ENCODE results near the gene C17orf107. TPM values are rescaled to one million over a fixed set of nuclear protein-coding genes. Genes with fewer than 3 reads are reported as not detected.

Gene C17orf107
- total RNA-seq, 1 donor from 2014 or later, result 2.2 TPM

DNA sequence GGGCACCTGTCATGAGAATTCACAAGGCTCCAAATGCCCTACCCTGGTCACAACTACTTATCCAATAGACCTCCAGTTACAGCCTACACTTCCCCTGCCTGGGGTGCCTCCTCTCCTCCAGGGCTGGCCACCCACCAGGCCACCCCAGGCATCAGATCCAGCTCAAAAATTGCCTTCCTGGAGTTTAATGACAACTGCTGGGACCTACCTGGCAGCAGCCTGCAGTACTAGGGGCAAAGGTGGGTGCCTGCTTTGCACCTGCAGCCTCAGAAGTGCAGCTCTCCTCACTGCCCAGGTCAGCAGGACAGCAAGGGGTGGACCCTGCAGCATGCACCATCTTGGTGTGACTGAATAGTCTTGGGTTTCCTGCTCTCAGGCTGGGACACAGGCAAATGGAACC lies 36.3 kb downstream of the C17orf107 start:
- TF ChIP-seq, protein P1, sequence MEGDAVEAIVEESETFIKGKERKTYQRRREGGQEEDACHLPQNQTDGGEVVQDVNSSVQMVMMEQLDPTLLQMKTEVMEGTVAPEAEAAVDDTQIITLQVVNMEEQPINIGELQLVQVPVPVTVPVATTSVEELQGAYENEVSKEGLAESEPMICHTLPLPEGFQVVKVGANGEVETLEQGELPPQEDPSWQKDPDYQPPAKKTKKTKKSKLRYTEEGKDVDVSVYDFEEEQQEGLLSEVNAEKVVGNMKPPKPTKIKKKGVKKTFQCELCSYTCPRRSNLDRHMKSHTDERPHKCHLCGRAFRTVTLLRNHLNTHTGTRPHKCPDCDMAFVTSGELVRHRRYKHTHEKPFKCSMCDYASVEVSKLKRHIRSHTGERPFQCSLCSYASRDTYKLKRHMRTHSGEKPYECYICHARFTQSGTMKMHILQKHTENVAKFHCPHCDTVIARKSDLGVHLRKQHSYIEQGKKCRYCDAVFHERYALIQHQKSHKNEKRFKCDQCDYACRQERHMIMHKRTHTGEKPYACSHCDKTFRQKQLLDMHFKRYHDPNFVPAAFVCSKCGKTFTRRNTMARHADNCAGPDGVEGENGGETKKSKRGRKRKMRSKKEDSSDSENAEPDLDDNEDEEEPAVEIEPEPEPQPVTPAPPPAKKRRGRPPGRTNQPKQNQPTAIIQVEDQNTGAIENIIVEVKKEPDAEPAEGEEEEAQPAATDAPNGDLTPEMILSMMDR (IDR thresholded peaks at IDR 0.05), result no peak
- no peaks in the 10 kb centered on the region for H3K9me3 ChIP-seq
- intact Hi-C loops (cut with DNase I), result no loop called here
- no peak overlapping the region for H3K27ac ChIP-seq
- ATAC-seq (no peak), DNase-seq (no peak)
- peaks cover 27% of the 10 kb centered on the region for H3K4me1 ChIP-seq
- no peaks in the 10 kb centered on the region for H3K27me3 ChIP-seq (ENCODE audit: low read depth)
- peaks cover 28% of the 10 kb centered on the region for H3K36me3 ChIP-seq
- no peak overlapping the region for H3K4me3 ChIP-seq

DNA sequence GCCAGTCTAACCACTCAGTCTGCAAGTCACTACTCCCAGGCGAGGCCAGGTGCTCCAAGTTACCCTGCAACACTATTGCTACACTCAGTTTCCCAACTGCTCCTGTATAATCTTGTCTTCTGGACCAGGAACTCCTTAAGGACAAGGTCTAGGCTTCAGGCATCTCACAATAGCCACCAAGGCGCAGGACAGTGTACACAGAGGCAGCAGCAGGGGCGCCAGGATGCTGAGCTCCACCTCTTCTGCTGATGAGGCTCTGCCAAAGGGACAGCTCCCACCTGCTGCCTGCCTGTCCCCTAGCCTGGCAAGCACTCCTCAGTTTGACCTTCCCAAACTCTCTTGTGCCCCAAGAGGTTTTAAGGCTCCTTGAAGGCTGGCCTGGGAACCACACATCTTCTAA lies 37.1 kb downstream of the C17orf107 start:
- ATAC-seq (no peak), DNase-seq (no peak)
- H3K27me3 ChIP-seq (ENCODE audit: low read depth), result no peaks in the 10 kb centered on the region
- TF ChIP-seq, protein P1 (IDR thresholded peaks at IDR 0.05), result no peak
- H3K4me1 ChIP-seq, result peaks cover 34% of the 10 kb centered on the region
- no peaks in the 10 kb centered on the region for H3K9me3 ChIP-seq
- H3K27ac ChIP-seq, result no peak overlapping the region
- H3K4me3 ChIP-seq, result no peak overlapping the region
- H3K36me3 ChIP-seq, result peaks cover 28% of the 10 kb centered on the region
- intact Hi-C loops (cut with DNase I), result no loop called here

DNA sequence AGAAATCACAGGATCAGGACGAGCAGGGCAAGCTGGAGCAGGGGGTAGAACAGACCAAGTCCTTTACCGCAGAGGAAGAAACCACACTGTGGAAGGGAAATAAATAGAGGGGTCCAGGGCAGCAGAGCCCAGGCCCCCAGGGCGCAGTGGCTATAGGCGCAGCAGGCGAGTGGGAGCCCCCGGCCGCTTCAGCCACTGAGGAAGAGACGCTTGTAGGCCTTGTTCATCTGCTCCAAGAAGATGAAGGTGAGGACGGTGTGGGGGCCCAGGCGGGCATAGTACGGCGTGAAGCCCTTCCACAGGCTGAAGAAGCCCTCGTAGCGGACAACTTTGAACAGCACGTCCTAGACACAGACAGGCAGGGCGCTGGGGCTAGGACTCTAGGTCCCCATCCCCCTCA lies 38.2 kb downstream of the C17orf107 start:
- Histone ChIP-seq H3K9me3 (no peaks in the 10 kb centered on the region), H3K4me3 (no peak overlapping the region), H3K27ac (no peak overlapping the region), H3K36me3 (peaks cover 36% of the 10 kb centered on the region), H3K27me3 (ENCODE audit: low read depth) (no peaks in the 10 kb centered on the region), H3K4me1 (peaks cover 37% of the 10 kb centered on the region)
- no peak for ATAC-seq
- TF ChIP-seq, protein P1 (IDR thresholded peaks at IDR 0.05), result no peak
- intact Hi-C loops (cut with DNase I), result no loop called here
- no peak for DNase-seq

DNA sequence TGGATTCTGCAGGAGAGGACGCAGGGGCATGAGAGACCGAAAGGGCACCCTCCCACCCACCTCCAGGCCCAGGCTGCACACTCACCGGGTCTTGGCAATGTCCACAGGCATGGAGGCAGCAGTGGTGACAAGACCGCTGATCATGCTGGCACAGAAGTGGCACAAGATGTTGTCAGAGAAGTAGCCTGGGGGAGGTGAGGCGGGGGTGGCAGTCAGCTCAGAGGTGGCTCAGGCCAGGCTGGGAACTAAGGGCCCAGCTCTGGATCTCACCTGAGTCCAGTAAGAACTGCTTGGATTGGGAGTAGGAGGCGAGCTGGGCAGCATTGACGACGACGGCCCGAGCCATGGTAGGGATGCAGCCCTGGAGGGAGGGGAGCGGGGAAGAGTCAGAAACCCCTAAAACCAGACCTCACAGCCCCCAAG lies 38.7 kb downstream of the C17orf107 start:
- no peak overlapping the region for H3K27ac ChIP-seq
- no peak overlapping the region for H3K4me3 ChIP-seq
- TF ChIP-seq, protein P1 (IDR thresholded peaks at IDR 0.05), result no peak

DNA sequence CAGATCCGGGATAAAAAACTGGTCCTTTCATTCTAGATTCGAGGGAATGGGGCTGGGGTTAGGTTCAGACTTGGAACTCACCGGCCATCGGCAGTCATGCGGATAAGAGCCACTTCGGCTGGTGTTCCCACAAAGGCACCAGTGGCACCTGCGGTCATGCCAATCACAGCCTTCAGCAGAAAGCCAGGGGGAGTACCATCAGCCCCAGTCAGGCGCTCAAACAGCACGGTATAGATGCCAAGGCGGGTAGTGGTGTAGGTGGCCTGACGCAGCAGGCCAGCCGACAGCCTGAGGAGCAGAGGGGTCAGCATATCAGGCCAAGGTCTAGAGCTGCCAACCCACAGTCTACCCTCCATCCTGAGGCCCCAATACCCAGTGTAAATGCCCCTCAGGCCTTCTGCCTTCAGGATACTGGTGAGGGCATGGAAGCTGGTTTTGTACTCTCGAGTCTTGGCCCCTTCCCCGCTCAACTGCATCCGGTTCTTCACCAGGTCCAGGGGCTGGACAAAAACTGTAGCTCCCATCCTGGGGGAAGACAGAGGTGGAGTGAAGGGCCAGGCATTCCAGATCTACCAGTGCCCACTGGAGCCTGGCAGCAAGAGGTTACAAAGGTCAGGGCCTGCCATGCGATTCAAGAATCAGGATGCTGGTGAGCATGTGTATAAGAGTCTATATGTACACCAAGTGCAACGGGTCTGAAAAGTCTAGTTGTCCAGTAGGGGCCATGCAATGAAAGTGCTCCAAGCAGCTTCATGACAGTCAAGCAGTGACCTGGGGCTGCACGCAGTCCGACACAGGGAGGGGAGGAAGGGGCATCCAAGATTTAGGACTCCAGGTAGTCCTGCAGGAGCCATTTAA lies 39.6 kb downstream of the C17orf107 start:
- TF ChIP-seq, protein P1 (IDR thresholded peaks at IDR 0.05), result no peak
- H3K4me1 ChIP-seq, result peaks cover 49% of the 10 kb centered on the region
- ATAC-seq (no peak), DNase-seq (no peak)
- peaks cover 50% of the 10 kb centered on the region for H3K36me3 ChIP-seq
- no peaks in the 10 kb centered on the region for H3K9me3 ChIP-seq
- peak overlapping the region; percentile 90 for H3K27ac ChIP-seq
- intact Hi-C loops (cut with DNase I), result no loop called here
- peak overlapping the region; percentile 97 for H3K4me3 ChIP-seq
- H3K27me3 ChIP-seq (ENCODE audit: low read depth), result no peaks in the 10 kb centered on the region

More for the DNA sequence above, 38.7 kb downstream of the C17orf107 start:
- peaks cover 41% of the 10 kb centered on the region for H3K4me1 ChIP-seq
- intact Hi-C loops (cut with DNase I), result no loop called here
- no peaks in the 10 kb centered on the region for H3K9me3 ChIP-seq
- DNase-seq, result no peak
- H3K36me3 ChIP-seq, result peaks cover 41% of the 10 kb centered on the region
- H3K27me3 ChIP-seq (ENCODE audit: low read depth), result no peaks in the 10 kb centered on the region
- ATAC-seq, result no peak

Measured in lower lobe of right lung (tissue), 2 donors.